A549 (cell line): ENCODE results near the gene PHACTR2.

ENCODE experiments used
- BHLHE40 ChIP-seq: IDR thresholded peaks from 2 replicates; pipeline ENCODE4 v1.6.1; 2012; ENCODE audit warnings: low read depth, low read length, inconsistent platforms
- TF ChIP-seq, protein P1 (sequence below): fragments of >200 bp; sonication (Bioruptor Twin); formaldehyde crosslinking; IDR thresholded peaks from 3 replicates; pipeline ENCODE4 v1.5.1; 2016

DNA sequence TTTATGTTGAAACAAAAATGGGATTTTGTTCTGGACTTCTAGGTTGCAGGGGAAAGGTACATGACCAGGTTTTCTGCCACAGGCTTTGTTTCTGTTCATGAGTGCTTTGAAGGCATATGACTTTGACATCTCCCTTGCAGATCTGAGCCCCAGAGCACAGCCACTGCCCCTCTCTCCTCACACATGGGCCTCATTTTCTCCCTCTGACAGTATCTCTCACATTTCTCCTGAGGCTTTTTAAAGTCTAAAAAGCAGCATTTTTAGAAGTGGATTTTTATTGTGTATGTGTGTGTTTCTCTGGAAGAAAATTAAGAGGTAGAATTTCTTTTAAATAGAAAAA lies 115.5 kb downstream of the PHACTR2 start:
- TF ChIP-seq, protein P1, sequence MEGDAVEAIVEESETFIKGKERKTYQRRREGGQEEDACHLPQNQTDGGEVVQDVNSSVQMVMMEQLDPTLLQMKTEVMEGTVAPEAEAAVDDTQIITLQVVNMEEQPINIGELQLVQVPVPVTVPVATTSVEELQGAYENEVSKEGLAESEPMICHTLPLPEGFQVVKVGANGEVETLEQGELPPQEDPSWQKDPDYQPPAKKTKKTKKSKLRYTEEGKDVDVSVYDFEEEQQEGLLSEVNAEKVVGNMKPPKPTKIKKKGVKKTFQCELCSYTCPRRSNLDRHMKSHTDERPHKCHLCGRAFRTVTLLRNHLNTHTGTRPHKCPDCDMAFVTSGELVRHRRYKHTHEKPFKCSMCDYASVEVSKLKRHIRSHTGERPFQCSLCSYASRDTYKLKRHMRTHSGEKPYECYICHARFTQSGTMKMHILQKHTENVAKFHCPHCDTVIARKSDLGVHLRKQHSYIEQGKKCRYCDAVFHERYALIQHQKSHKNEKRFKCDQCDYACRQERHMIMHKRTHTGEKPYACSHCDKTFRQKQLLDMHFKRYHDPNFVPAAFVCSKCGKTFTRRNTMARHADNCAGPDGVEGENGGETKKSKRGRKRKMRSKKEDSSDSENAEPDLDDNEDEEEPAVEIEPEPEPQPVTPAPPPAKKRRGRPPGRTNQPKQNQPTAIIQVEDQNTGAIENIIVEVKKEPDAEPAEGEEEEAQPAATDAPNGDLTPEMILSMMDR, result no peak
- no peak for TF ChIP-seq BHLHE40
